Measurements from ENCODE around the gene MAP7D2. TPM values are rescaled to one million over a fixed set of nuclear protein-coding genes. Genes with fewer than 3 reads are reported as not detected.
"Not testable (repeated sequence)": the region's sequence is repeated elsewhere in the genome, so short reads cannot be mapped to it uniquely, and the experiment has no call there.

Gene MAP7D2
- total and polyA plus RNA-seq, 9 of the 15 experiments (the other 6 are each of a cell fraction or from before 2014, with no cell fraction given), result 0.01 to 0.04 (median 0.03) TPM; not detected in 4

GRCh38 chrX:20127440-20127839, 10.7 kb upstream of the MAP7D2 start:
- peak; percentile 94 for FAIRE-seq
- peak in 1 of 3 experiments; percentile 20; a peak in 1 of 6 replicates for TF ChIP-seq CTCF (IDR thresholded peaks at IDR 0.05 in 2 of 3, conservative IDR thresholded peaks at IDR 0.05 in 1 of 3; ENCODE audit: insufficient read depth in 2 of 3, low read depth in 1 of 3, low read length in 3 of 3)
- intact Hi-C loops (cut with micrococcal nuclease); H4K20me1 ChIP-seq (replicated peaks; ENCODE audit: control insufficient read depth, insufficient read depth, low read length); H3K79me2 ChIP-seq (ENCODE audit: control insufficient read depth, insufficient read depth, low read length); H3K27me3 ChIP-seq (ENCODE audit: control insufficient read depth in 2 of 2, insufficient read depth in 2 of 2, low read length in 2 of 2); CTCF ChIA-PET (ENCODE audit: low intra/inter-chr PET ratio); in situ Hi-C loops (cut with MboI); H3K9ac ChIP-seq (ENCODE audit: insufficient read depth in 1 of 2, low read depth in 2 of 2, low read length in 2 of 2); H3K4me2 ChIP-seq (ENCODE audit: insufficient read depth, low read length); POLR2A ChIA-PET; H3K4me1 ChIP-seq (replicated peaks in 1 of 2; ENCODE audit: control insufficient read depth in 2 of 2, insufficient read depth in 2 of 2, low read length in 2 of 2); H2AFZ ChIP-seq (ENCODE audit: low read depth, low read length); H3K4me3 ChIP-seq; H3K27ac ChIP-seq (ENCODE audit: extremely low read depth, low read depth, low read length); H3K9me3 ChIP-seq (replicated peaks; ENCODE audit: control insufficient read depth, insufficient read depth, low read depth, low read length); DNase-seq (ENCODE audit: extremely low read depth in 1 of 4, low spot score in 3 of 4); H3K9me1 ChIP-seq (ENCODE audit: control insufficient read depth, insufficient read depth, low read length): not testable (repeated sequence)
- WGBS (ENCODE audit: insufficient coverage, low coverage, missing lambda C conversion rate), result 8% methylated on average over 3 of the region's 3 CpGs
- H3K36me3 ChIP-seq (ENCODE audit: control insufficient read depth, insufficient read depth, low read length), result peaks cover 52% of the 10 kb centered on the region
- peak; percentile 69 for ATAC-seq
- BruUV-seq (replicated peaks), result TSS peak; percentile 25

GRCh38 chrX:20126833-20127232, 10.1 kb upstream of the MAP7D2 start:
- CTCF ChIA-PET (ENCODE audit: low intra/inter-chr PET ratio); H3K9ac ChIP-seq (ENCODE audit: insufficient read depth in 1 of 2, low read depth in 2 of 2, low read length in 2 of 2); BruUV-seq (replicated peaks); H3K4me2 ChIP-seq (ENCODE audit: insufficient read depth, low read length); H3K27ac ChIP-seq (ENCODE audit: extremely low read depth, low read depth, low read length); H3K9me3 ChIP-seq (replicated peaks; ENCODE audit: control insufficient read depth, insufficient read depth, low read depth, low read length); ATAC-seq; H3K4me1 ChIP-seq (replicated peaks in 1 of 2; ENCODE audit: control insufficient read depth in 2 of 2, insufficient read depth in 2 of 2, low read length in 2 of 2); H3K4me3 ChIP-seq; H3K9me1 ChIP-seq (ENCODE audit: control insufficient read depth, insufficient read depth, low read length); H3K79me2 ChIP-seq (ENCODE audit: control insufficient read depth, insufficient read depth, low read length); DNase-seq (ENCODE audit: extremely low read depth in 1 of 4, low spot score in 3 of 4); H4K20me1 ChIP-seq (replicated peaks; ENCODE audit: control insufficient read depth, insufficient read depth, low read length); in situ Hi-C loops (cut with MboI); H3K27me3 ChIP-seq (ENCODE audit: control insufficient read depth in 2 of 2, insufficient read depth in 2 of 2, low read length in 2 of 2); intact Hi-C loops (cut with micrococcal nuclease); H2AFZ ChIP-seq (ENCODE audit: low read depth, low read length); POLR2A ChIA-PET: not testable (repeated sequence)
- no CpG with 5 or more reads among the region's 1 CpG for WGBS (ENCODE audit: insufficient coverage, low coverage, missing lambda C conversion rate)
- peaks cover 46% of the 10 kb centered on the region for H3K36me3 ChIP-seq (ENCODE audit: control insufficient read depth, insufficient read depth, low read length)
- FAIRE-seq, result peak; percentile 58
